HepG2 (cell line): ENCODE data around the gene MZF1. TPM values are rescaled to one million over a fixed set of nuclear protein-coding genes. Genes with fewer than 3 reads are reported as not detected.

ENCODE experiments used
- CBX5 ChIP-seq: sonication (generic); formaldehyde crosslinking; IDR thresholded peaks from 2 replicates; pipeline ENCODE4 v1.4.0; 2020; ENCODE audit warnings: missing genetic modification reagents, borderline replicate concordance
- HHEX ChIP-seq: IDR thresholded peaks from 2 replicates; pipeline ENCODE4 v1.6.1; 2016; ENCODE audit warnings: control low read depth
- IRF1 ChIP-seq: sonication (generic); formaldehyde crosslinking; IDR thresholded peaks from 2 replicates; pipeline ENCODE4 v1.4.0; 2020; ENCODE audit warnings: low read depth, mild to moderate bottlenecking, missing genetic modification reagents
- MBD4 ChIP-seq: IDR thresholded peaks from 2 replicates; pipeline ENCODE4 v1.6.1; 2012; ENCODE audit warnings: low read length, inconsistent platforms, borderline replicate concordance
- NFE2L2 ChIP-seq: fragments of 150-350 bp; IDR thresholded peaks from 2 replicates; pipeline ENCODE4 v1.6.1; 2014; ENCODE audit warnings: low read length
- ONECUT2 ChIP-seq: sonication (generic); formaldehyde crosslinking; IDR thresholded peaks from 2 replicates; pipeline ENCODE4 v1.4.0; 2020; ENCODE audit warnings: missing genetic modification reagents
- PHF5A ChIP-seq: IDR thresholded peaks from one replicate; pipeline ENCODE4 v1.6.1; 2018; ENCODE audit warnings: low read depth, missing genetic modification reagents; ENCODE audit not compliant: unreplicated experiment
- SIX1 ChIP-seq: sonication (generic); formaldehyde crosslinking; IDR thresholded peaks from 2 replicates; pipeline ENCODE4 v1.4.0; 2020; ENCODE audit warnings: missing genetic modification reagents, borderline replicate concordance
- SOX13 ChIP-seq, 3 experiments: fragments of 450-650 bp in 1 of 3; sonication (generic) in 1 of 3; formaldehyde crosslinking in 1 of 3; IDR thresholded peaks in 2 of 3; conservative IDR thresholded peaks in 1 of 3; 2 replicates each; pipeline versions ENCODE4 v1.5.0 to v1.6.1; 2016 to 2020; ENCODE audit warnings: antibody characterized with exemption in 1 of 3, mild to moderate bottlenecking in 1 of 3, missing compliant biosample characterization in 1 of 3, missing genetic modification reagents in 1 of 3, moderate library complexity in 1 of 3
- SRSF4 ChIP-seq: fragments of 200-400 bp; formaldehyde crosslinking; IDR thresholded peaks from one replicate; pipeline ENCODE4 v1.6.1; 2018; ENCODE audit warnings: mild to moderate bottlenecking, low read depth, low read length, moderate library complexity; ENCODE audit not compliant: poor library complexity, severe bottlenecking
- ZBTB7B ChIP-seq: sonication (generic); formaldehyde crosslinking; IDR thresholded peaks from 2 replicates; pipeline ENCODE4 v1.4.0; 2020; ENCODE audit warnings: missing genetic modification reagents
- ZNF20 ChIP-seq: sonication (generic); formaldehyde crosslinking; IDR thresholded peaks from 2 replicates; pipeline ENCODE4 v1.4.0; 2020; ENCODE audit warnings: mild to moderate bottlenecking, moderate library complexity, missing genetic modification reagents
- ZNF205 ChIP-seq: IDR thresholded peaks from 2 replicates; pipeline ENCODE4 v1.6.1; 2018; ENCODE audit warnings: missing biosample characterization, missing genetic modification reagents
- ZNF224 ChIP-seq: sonication (generic); formaldehyde crosslinking; IDR thresholded peaks from 2 replicates; pipeline ENCODE4 v1.5.0; 2020; ENCODE audit warnings: mild to moderate bottlenecking, missing genetic modification reagents
- ZNF234 ChIP-seq: sonication (generic); formaldehyde crosslinking; conservative IDR thresholded peaks from 2 replicates; pipeline ENCODE4 v1.5.1; 2020; ENCODE audit warnings: mild to moderate bottlenecking, missing genetic modification reagents
- ZNF251 ChIP-seq: sonication (generic); formaldehyde crosslinking; IDR thresholded peaks from 2 replicates; pipeline ENCODE4 v1.9.0; 2021; ENCODE audit warnings: mild to moderate bottlenecking, missing genetic modification reagents
- ZNF274 ChIP-seq: sonication (generic); formaldehyde crosslinking; IDR thresholded peaks from 2 replicates; pipeline ENCODE4 v1.5.1; 2020; ENCODE audit warnings: mild to moderate bottlenecking, missing genetic modification reagents
- ZNF383 ChIP-seq: sonication (generic); formaldehyde crosslinking; IDR thresholded peaks from 2 replicates; pipeline ENCODE4 v1.4.0; 2020; ENCODE audit warnings: missing genetic modification reagents, mild to moderate bottlenecking, borderline replicate concordance
- ZNF530 ChIP-seq: sonication (generic); formaldehyde crosslinking; IDR thresholded peaks from 2 replicates; pipeline ENCODE4 v1.5.0; 2020; ENCODE audit warnings: low read depth, mild to moderate bottlenecking, missing genetic modification reagents
- ZNF660 ChIP-seq: sonication (generic); formaldehyde crosslinking; IDR thresholded peaks from 2 replicates; pipeline ENCODE4 v1.5.1; 2020; ENCODE audit warnings: mild to moderate bottlenecking, low read depth, missing genetic modification reagents, borderline replicate concordance
- ZNF766 ChIP-seq: sonication (generic); formaldehyde crosslinking; IDR thresholded peaks from 2 replicates; pipeline ENCODE4 v1.5.0; 2020; ENCODE audit warnings: missing genetic modification reagents, borderline replicate concordance
- ZNF850 ChIP-seq: sonication (generic); formaldehyde crosslinking; conservative IDR thresholded peaks from 2 replicates; pipeline ENCODE4 v1.9.0; 2021; ENCODE audit warnings: mild to moderate bottlenecking, missing genetic modification reagents
- polyA plus RNA-seq, 8 experiments: library from polyadenylated mRNA; depleted of rRNA in 3 of 8; stranded (reverse) in 7 of 8; unstranded in 1 of 8; fragments of >200 nt; fragmentation: Illumina TruSeq in 4 of 8; extraction: Trizol in 4 of 8; gene quantifications; 2 replicates each; pipeline versions ENCODE4 v1.2.1 to v1.2.3, GENCODE V29; 2011 to 2016; ENCODE audit warnings: low read depth in 4 of 8, missing spikeins in 1 of 8, mixed read lengths in 1 of 8; ENCODE audit not compliant: insufficient read depth in 1 of 8
- total RNA-seq, 5 experiments: library from RNA; depleted of rRNA; stranded (reverse); fragments of >200 nt; fragmentation: Illumina TruSeq; extraction: Trizol; gene quantifications; 2 replicates each; pipeline ENCODE4 v1.2.3, GENCODE V29; 2016; ENCODE audit warnings: low read depth in 1 of 5
- TF ChIP-seq, protein P1 (sequence below): sonication (generic); formaldehyde crosslinking; IDR thresholded peaks from 2 replicates; pipeline ENCODE4 v1.4.0; 2020; ENCODE audit warnings: missing genetic modification reagents, mild to moderate bottlenecking, borderline replicate concordance
- TF ChIP-seq, protein P2 (sequence below): sonication (generic); formaldehyde crosslinking; IDR thresholded peaks from 2 replicates; pipeline ENCODE4 v1.5.1; 2020; ENCODE audit warnings: mild to moderate bottlenecking, missing genetic modification reagents

The MZF1 gene
- total and polyA plus RNA-seq, 2 of the 13 experiments (the other 11 are each of a cell fraction or from before 2014, with no cell fraction given), result 3.1 to 8.1 TPM

DNA sequence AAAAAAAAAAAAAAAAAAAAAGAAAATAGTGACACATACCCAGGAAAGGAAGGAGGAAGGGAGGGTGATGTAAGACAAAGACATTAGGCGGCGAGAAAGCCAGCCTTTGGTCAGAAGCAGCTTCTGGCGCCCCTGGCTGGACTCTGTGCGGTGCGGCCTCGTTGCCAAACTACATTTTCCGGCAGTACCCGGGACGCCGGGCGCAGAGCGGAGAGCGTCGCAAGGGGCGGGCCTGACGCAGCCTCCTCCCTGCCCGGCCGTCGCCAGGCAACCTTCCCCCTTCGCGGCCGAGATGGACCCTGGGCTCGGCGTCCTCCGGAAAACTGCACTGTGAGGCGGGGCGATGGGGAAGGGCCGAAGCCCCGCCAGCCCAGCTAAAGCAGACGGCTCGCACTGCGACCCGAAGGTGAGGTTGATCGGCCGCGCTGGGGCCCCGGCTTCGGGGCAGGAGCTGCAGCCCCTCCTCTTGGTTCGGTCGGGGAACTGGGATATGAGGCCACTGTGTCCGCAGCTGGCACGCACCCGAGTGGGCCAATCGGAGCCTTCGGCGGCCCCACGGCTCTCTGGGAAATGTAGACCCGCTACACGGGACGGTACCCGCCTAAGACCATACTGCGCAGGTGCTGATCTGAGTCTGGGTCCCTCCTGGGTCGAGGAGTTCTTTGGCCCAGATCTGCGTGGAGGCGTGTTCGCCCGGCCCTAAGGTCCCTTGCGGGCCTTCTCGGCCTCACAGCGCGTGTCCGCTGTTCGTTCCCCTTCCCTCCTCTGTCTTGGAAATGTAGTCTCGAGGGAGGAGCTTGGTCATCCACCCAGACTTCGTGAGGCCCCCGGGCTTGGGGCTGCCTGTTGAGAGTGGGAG lies 2.3 kb upstream of the MZF1 start (continued):
- TF ChIP-seq PHF5A (peak; percentile 33), MBD4 (no peak), ZBTB7B (peak; percentile 65; the same call in 1 of the 2 replicates), ZNF224 (CRISPR knock-in tag) (no peak), ZNF383 (CRISPR knock-in tag) (peak; percentile 80; the same call in 1 of the 2 replicates), IRF1 (CRISPR knock-in tag) (no peak), SRSF4 (no peak), ZNF660 (CRISPR knock-in tag) (no peak), CBX5 (CRISPR knock-in tag) (no peak), ZNF20 (CRISPR knock-in tag) (peak; percentile 64; the same call in 1 of the 2 replicates), NFE2L2 (no peak), ZNF530 (CRISPR knock-in tag) (0 out of 2 replicates have a peak, but pooled peaks have one; percentile 22), HHEX (CRISPR knock-in tag) (no peak), SOX13 (IDR thresholded peaks at IDR 0.05) (no peak), SOX13 (CRISPR knock-in tag; conservative IDR thresholded peaks at IDR 0.05 in 1 of 2, IDR thresholded peaks at IDR 0.05 in 1 of 2) (no peak), ZNF234 (CRISPR knock-in tag) (no peak), SIX1 (no peak), ONECUT2 (CRISPR knock-in tag) (no peak), ZNF766 (peak; percentile 59; the same call in 1 of the 2 replicates), ZNF205 (CRISPR knock-in tag) (no peak), ZNF850 (CRISPR knock-in tag) (no peak), ZNF274 (CRISPR knock-in tag) (peak; percentile 63; the same call in 1 of the 2 replicates), ZNF251 (CRISPR knock-in tag) (no peak)
- TF ChIP-seq, protein P1, sequence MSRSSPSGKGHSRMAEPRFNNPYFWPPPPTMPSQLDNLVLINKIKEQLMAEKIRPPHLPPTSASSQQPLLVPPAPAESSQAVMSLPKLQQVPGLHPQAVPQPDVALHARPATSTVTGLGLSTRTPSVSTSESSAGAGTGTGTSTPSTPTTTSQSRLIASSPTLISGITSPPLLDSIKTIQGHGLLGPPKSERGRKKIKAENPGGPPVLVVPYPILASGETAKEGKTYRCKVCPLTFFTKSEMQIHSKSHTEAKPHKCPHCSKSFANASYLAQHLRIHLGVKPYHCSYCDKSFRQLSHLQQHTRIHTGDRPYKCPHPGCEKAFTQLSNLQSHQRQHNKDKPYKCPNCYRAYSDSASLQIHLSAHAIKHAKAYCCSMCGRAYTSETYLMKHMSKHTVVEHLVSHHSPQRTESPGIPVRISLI (CRISPR knock-in tag), result peak; percentile 61; the same call in 1 of the 2 replicates
- TF ChIP-seq, protein P2, sequence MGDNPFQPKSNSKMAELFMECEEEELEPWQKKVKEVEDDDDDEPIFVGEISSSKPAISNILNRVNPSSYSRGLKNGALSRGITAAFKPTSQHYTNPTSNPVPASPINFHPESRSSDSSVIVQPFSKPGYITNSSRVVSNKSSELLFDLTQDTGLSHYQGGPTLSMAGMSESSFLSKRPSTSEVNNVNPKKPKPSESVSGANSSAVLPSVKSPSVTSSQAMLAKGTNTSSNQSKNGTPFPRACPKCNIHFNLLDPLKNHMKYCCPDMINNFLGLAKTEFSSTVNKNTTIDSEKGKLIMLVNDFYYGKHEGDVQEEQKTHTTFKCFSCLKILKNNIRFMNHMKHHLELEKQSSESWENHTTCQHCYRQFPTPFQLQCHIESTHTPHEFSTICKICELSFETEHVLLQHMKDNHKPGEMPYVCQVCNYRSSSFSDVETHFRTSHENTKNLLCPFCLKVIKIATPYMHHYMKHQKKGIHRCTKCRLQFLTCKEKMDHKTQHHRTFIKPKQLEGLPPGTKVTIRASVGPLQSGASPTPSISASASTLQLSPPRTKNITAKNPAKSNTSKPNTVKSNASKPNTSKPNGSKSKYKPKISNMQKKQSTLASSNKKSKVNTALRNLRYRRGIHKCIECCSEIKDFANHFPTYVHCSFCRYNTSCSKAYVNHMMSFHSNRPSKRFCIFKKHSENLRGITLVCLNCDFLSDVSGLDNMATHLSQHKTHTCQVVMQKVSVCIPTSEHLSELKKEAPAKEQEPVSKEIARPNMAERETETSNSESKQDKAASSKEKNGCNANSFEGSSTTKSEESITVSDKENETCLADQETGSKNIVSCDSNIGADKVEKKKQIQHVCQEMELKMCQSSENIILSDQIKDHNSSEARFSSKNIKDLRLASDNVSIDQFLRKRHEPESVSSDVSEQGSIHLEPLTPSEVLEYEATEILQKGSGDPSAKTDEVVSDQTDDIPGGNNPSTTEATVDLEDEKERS (CRISPR knock-in tag), result 0 out of 2 replicates have a peak, but pooled peaks have one; percentile 24
